Measurements from ENCODE around the gene KRT1. TPM values are rescaled to one million over a fixed set of nuclear protein-coding genes. Genes with fewer than 3 reads are reported as not detected.
"Not testable (repeated sequence)": the region's sequence is repeated elsewhere in the genome, so short reads cannot be mapped to it uniquely, and the experiment has no call there.

The KRT1 gene
- total and polyA plus RNA-seq, 2 experiments from 2014 or later, result 0.13 TPM; not detected in 1

DNA sequence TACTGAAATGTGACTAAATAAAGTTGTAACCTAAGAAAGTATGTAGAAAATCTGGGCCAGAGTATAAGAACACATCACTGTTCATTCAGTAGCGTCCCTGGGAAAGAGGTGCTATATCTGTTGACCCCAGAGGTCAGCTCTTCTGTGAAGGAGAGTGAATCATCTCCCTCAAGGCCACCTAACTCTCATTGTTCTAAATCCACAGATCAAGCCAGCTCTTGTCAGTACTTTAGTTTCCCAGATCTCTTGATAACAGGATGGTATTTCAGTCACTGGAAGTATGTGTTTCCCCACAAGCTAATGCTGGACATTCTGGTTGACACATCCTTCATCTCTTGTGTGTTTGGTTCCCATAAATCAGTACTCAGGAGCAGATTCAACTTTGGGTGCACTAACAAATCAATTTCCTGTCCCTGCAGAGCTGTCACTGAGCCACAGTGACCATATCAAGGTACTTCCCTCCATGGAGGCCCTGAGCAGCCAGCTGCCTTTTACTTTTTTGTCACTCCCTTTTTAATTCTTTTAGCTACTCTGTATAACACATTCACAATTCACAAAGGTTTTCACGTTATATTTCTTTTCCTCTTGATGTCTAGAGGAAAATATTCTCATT, 7.8 kb downstream of the KRT1 start:
- H3K4me3 ChIP-seq, result no peak overlapping the region
- no peak overlapping the region for H3K27ac ChIP-seq
- H4K20me1 ChIP-seq (ENCODE audit: insufficient read depth, poor library complexity, severe bottlenecking), result no peaks in the 10 kb centered on the region
- H3K79me2 ChIP-seq, result no peaks in the 10 kb centered on the region
- DNase-seq (ENCODE audit: low spot score), result no peak
- no peaks in the 10 kb centered on the region for H3K9me3 ChIP-seq (ENCODE audit: low read depth)
- H3K4me1 ChIP-seq (ENCODE audit: insufficient read depth), result no peaks in the 10 kb centered on the region
- no peak overlapping the region for H2AFZ ChIP-seq
- no peak overlapping the region for H3K4me2 ChIP-seq
- H3K9me2 ChIP-seq (replicated peaks; ENCODE audit: insufficient read depth), result no peaks in the 10 kb centered on the region
- peaks cover 10% of the 10 kb centered on the region for H3K27me3 ChIP-seq
- TF ChIP-seq EZH2phosphoT487 (IDR thresholded peaks at IDR 0.05; ENCODE audit: low read depth, severe bottlenecking, unreplicated experiment), result no peak
- TF ChIP-seq, protein P1, sequence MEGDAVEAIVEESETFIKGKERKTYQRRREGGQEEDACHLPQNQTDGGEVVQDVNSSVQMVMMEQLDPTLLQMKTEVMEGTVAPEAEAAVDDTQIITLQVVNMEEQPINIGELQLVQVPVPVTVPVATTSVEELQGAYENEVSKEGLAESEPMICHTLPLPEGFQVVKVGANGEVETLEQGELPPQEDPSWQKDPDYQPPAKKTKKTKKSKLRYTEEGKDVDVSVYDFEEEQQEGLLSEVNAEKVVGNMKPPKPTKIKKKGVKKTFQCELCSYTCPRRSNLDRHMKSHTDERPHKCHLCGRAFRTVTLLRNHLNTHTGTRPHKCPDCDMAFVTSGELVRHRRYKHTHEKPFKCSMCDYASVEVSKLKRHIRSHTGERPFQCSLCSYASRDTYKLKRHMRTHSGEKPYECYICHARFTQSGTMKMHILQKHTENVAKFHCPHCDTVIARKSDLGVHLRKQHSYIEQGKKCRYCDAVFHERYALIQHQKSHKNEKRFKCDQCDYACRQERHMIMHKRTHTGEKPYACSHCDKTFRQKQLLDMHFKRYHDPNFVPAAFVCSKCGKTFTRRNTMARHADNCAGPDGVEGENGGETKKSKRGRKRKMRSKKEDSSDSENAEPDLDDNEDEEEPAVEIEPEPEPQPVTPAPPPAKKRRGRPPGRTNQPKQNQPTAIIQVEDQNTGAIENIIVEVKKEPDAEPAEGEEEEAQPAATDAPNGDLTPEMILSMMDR (IDR thresholded peaks at IDR 0.05; ENCODE audit: poor library complexity), result no peak
- TF ChIP-seq EZH2 (IDR thresholded peaks at IDR 0.05; ENCODE audit: borderline replicate concordance), result no peak
- no peaks in the 10 kb centered on the region for H3K36me3 ChIP-seq (replicated peaks; ENCODE audit: insufficient read depth, low read depth)
- WGBS (ENCODE audit: low lambda C conversion rate, missing lambda C conversion rate), result 31% methylated on average over 2 of the region's 2 CpGs

DNA sequence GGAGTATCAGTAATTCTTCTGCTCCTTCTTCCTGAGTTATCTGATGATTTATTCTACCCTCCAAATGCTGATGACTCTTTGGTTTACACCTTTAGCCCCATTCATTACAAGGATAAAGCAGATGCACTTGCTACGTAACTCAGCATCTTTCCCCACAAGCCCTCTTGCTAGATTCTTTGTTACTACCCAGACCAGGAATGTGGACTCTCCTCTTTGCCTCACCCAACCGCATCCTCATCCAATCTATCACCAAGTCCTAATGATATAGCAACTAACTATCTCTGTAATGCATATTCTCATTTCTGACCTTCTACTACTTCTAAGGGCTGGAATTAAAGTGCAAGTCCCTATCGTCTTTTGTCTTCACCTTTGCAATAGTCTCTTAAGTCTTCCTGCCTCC, 9.2 kb downstream of the KRT1 start:
- Histone ChIP-seq H2AFZ (no peak overlapping the region), H3K79me2 (no peaks in the 10 kb centered on the region), H3K4me2 (no peak overlapping the region), H4K20me1 (ENCODE audit: insufficient read depth, poor library complexity, severe bottlenecking) (no peaks in the 10 kb centered on the region), H3K36me3 (replicated peaks; ENCODE audit: insufficient read depth, low read depth) (no peaks in the 10 kb centered on the region), H3K4me1 (ENCODE audit: insufficient read depth) (no peaks in the 10 kb centered on the region), H3K27ac (no peak overlapping the region), H3K4me3 (no peak overlapping the region), H3K9me3 (ENCODE audit: low read depth) (no peaks in the 10 kb centered on the region), H3K27me3 (peaks cover 17% of the 10 kb centered on the region), H3K9me2 (replicated peaks; ENCODE audit: insufficient read depth) (no peaks in the 10 kb centered on the region)
- 100% methylated on average over 3 of the region's 3 CpGs for WGBS (ENCODE audit: low lambda C conversion rate, missing lambda C conversion rate)
- TF ChIP-seq EZH2 (IDR thresholded peaks at IDR 0.05; ENCODE audit: borderline replicate concordance) (no peak), EZH2phosphoT487 (IDR thresholded peaks at IDR 0.05; ENCODE audit: low read depth, severe bottlenecking, unreplicated experiment) (no peak)
- TF ChIP-seq, protein P1 (IDR thresholded peaks at IDR 0.05; ENCODE audit: poor library complexity), result no peak
- no peak for DNase-seq (ENCODE audit: low spot score)

DNA sequence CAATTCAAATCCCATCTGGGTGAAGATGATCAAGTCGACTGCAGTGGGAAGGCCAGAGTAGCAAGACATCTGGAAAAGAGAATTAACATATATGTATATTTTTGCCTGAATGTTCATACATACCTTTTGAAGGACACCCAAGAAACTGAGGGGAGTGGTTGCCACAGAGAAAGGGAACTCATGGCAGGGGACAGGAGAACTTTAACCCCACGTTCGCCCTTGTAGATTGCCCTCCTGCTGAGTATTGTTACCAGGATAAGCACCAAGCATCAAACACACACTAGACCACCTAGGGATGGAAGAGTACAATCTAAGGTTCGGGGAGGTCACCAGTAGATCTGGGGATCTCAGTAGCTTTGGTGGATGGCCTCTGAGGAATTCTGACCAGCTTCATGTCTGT, 9.7 kb downstream of the KRT1 start:
- no peaks in the 10 kb centered on the region for H3K79me2 ChIP-seq
- 87% methylated on average over 4 of the region's 4 CpGs for WGBS (ENCODE audit: low lambda C conversion rate, missing lambda C conversion rate)
- peaks cover 21% of the 10 kb centered on the region for H3K27me3 ChIP-seq
- H3K4me2 ChIP-seq, result no peak overlapping the region
- no peak for DNase-seq (ENCODE audit: low spot score)
- no peaks in the 10 kb centered on the region for H3K9me2 ChIP-seq (replicated peaks; ENCODE audit: insufficient read depth)
- TF ChIP-seq, protein P1 (IDR thresholded peaks at IDR 0.05; ENCODE audit: poor library complexity), result no peak
- TF ChIP-seq EZH2 (IDR thresholded peaks at IDR 0.05; ENCODE audit: borderline replicate concordance) (no peak), EZH2phosphoT487 (IDR thresholded peaks at IDR 0.05; ENCODE audit: low read depth, severe bottlenecking, unreplicated experiment) (no peak)
- no peaks in the 10 kb centered on the region for H3K4me1 ChIP-seq (ENCODE audit: insufficient read depth)
- H3K4me3 ChIP-seq, result no peak overlapping the region
- no peaks in the 10 kb centered on the region for H3K36me3 ChIP-seq (replicated peaks; ENCODE audit: insufficient read depth, low read depth)
- H4K20me1 ChIP-seq (ENCODE audit: insufficient read depth, poor library complexity, severe bottlenecking), result no peaks in the 10 kb centered on the region
- no peak overlapping the region for H2AFZ ChIP-seq
- H3K27ac ChIP-seq, result no peak overlapping the region
- no peaks in the 10 kb centered on the region for H3K9me3 ChIP-seq (ENCODE audit: low read depth)

DNA sequence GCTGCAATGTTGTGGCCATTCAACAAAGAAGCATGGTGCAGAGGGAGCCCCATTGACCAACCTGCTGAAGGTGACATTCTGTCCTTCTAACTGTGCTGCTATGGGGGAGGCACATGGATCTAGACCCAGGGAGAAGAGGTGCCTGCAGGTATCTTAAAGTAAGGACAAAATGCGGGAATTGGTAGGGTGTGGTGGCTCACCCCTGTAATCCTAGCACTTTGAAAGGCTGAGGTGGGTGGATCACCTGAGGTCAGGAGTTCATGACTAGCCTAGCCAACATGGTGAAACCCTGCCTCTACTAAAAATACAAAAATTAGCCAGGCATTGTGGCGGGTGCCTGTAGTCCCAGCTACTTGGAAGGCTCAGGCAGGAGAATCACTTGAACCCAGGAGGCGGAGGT, 10.3 kb downstream of the KRT1 start:
- H3K27ac ChIP-seq; H3K36me3 ChIP-seq (replicated peaks; ENCODE audit: insufficient read depth, low read depth); DNase-seq (ENCODE audit: low spot score); H3K4me2 ChIP-seq; H3K4me3 ChIP-seq; H3K4me1 ChIP-seq (ENCODE audit: insufficient read depth); H2AFZ ChIP-seq; H3K9me3 ChIP-seq (ENCODE audit: low read depth); H3K9me2 ChIP-seq (replicated peaks; ENCODE audit: insufficient read depth); H4K20me1 ChIP-seq (ENCODE audit: insufficient read depth, poor library complexity, severe bottlenecking); H3K79me2 ChIP-seq: not testable (repeated sequence)
- peaks cover 21% of the 10 kb centered on the region for H3K27me3 ChIP-seq
- 96% methylated on average over 3 of the region's 3 CpGs for WGBS (ENCODE audit: low lambda C conversion rate, missing lambda C conversion rate)
